Esophagus squamous epithelium (tissue), 5 donors: ENCODE data around the gene ERF. TPM values are rescaled to one million over a fixed set of nuclear protein-coding genes. Genes with fewer than 3 reads are reported as not detected.

Source experiments
- DNase-seq: peaks from one replicate; lab custom pipeline; 2025; lab: John Stamatoyannopoulos, UW
- H3K27ac ChIP-seq, 4 donors: fragments of 200-600 bp; sonication (generic); one replicate each; pipeline ENCODE4 v1.5.1; 2016 to 2019; ENCODE audit warnings: mild to moderate bottlenecking in 1 of 4
- H3K27me3 ChIP-seq, 4 donors: fragments of 200-600 bp; sonication (generic); 1 replicate in 3 of 4; 2 replicates in 1 of 4; pipeline versions ENCODE4 v1.5.1 to v1.6.0; 2017 to 2021; ENCODE audit warnings: antibody characterized with exemption in 1 of 4
- H3K36me3 ChIP-seq, 3 donors: fragments of 200-600 bp; sonication (generic); one replicate each; pipeline ENCODE4 v1.5.1; 2016 to 2019
- H3K4me1 ChIP-seq, 3 donors: fragments of 200-600 bp; sonication (generic); one replicate each; pipeline ENCODE4 v1.5.1; 2017 to 2019
- H3K4me3 ChIP-seq, 4 donors: fragments of 200-600 bp; sonication (generic); 1 replicate in 3 of 4; 2 replicates in 1 of 4; pipeline ENCODE4 v1.5.1; 2016 to 2019; ENCODE audit warnings: mild to moderate bottlenecking in 2 of 4, moderate library complexity in 1 of 4
- H3K9me3 ChIP-seq, 3 donors: fragments of 200-600 bp; sonication (generic); one replicate each; pipeline ENCODE4 v1.5.1; 2016 to 2019
- CTCF ChIP-seq, 6 experiments: fragments of 450-650 bp in 4 of 6; fragments of 200-600 bp in 2 of 6; sonication (generic) in 2 of 6; IDR thresholded peaks; one replicate each; pipeline ENCODE4 v1.5.1; 2016 to 2019; ENCODE audit warnings: antibody characterized with exemption in 6 of 6, mild to moderate bottlenecking in 4 of 6, moderate library complexity in 4 of 6
- POLR2A ChIP-seq, 4 donors: fragments of 450-650 bp; IDR thresholded peaks; one replicate each; pipeline ENCODE4 v1.6.1; 2017; ENCODE audit warnings: antibody characterized with exemption in 4 of 4, mild to moderate bottlenecking in 4 of 4, moderate library complexity in 3 of 4
- WGBS, 2 donors: methylation state at CpG; one replicate each; pipeline ENCODE4 v1.1.5; 2018; 5-methylcytosine and 5-hydroxymethylcytosine counted together
- intact Hi-C: fragments of 100-400 bp; cut with DNase I; formaldehyde crosslinking; loops from one replicate; pipeline ENCODE4 v1.15.0; 2022
- total RNA-seq, 4 donors: library from RNA; depleted of rRNA; stranded (reverse); fragments of >200 nt; gene quantifications; one replicate each; pipeline ENCODE4 v1.1.0, GENCODE V29; 2016
- donor health status: DM: yes; HTN: yes; CAD: no.

Gene ERF
- total RNA-seq, 4 donors from 2014 or later = 13.3 to 32.5 (median 21.0) TPM

- H3K27me3 ChIP-seq = no peaks in the 10 kb centered on the region
- no peak for TF ChIP-seq CTCF (IDR thresholded peaks at IDR 0.05)
- TF ChIP-seq POLR2A (IDR thresholded peaks at IDR 0.05) = no peak
- peaks cover 35 to 73% (median 43%) of the 10 kb centered on the region in 3 donors for H3K4me1 ChIP-seq
- WGBS, 2 donors = 47 to 49% methylated on average over 3 to 5 of the region's 6 CpGs
- H3K9me3 ChIP-seq = no peaks in the 10 kb centered on the region
- no peak for DNase-seq
- H3K4me3 ChIP-seq = peak overlapping the region in 1 of 4 donors; percentile 8
- intact Hi-C loops = no loop called here
- H3K36me3 ChIP-seq = peaks cover 17 to 97% (median 23%) of the 10 kb centered on the region in 3 donors
- H3K27ac ChIP-seq = peak overlapping the region; percentile 33 to 84 (median 76)
These were observed 53.2 kb downstream of the ERF start for GRCh38 chr19:42201489-42202289.

- TF ChIP-seq CTCF (IDR thresholded peaks at IDR 0.05) (no peak), POLR2A (IDR thresholded peaks at IDR 0.05) (no peak)
- no peaks in the 10 kb centered on the region for H3K27me3 ChIP-seq
- peak overlapping the region in 2 of 4 donors; percentile 16 to 24 for H3K4me3 ChIP-seq
- H3K36me3 ChIP-seq = peaks cover 17 to 90% (median 23%) of the 10 kb centered on the region in 3 donors
- H3K9me3 ChIP-seq = no peaks in the 10 kb centered on the region
- no peak for DNase-seq
- H3K4me1 ChIP-seq = peaks cover 31 to 63% (median 36%) of the 10 kb centered on the region in 3 donors
- intact Hi-C loops = no loop called here
- peak overlapping the region; percentile 70 to 84 (median 78) for H3K27ac ChIP-seq
- WGBS, 2 donors = 90 to 100% methylated on average over 1 to 2 of the region's 5 CpGs
These were observed 54.7 kb downstream of the ERF start for GRCh38 chr19:42200116-42200715.

GRCh38 chr19:42199440-42200115, 55.4 kb downstream of the ERF start:
- Histone ChIP-seq H3K27me3 (no peaks in the 10 kb centered on the region), H3K9me3 (no peaks in the 10 kb centered on the region), H3K27ac (peak overlapping the region; percentile 70 to 84 (median 78)), H3K4me1 (peaks cover 31 to 63% (median 36%) of the 10 kb centered on the region in 3 donors), H3K4me3 (peak overlapping the region in 2 of 4 donors; percentile 16 to 24), H3K36me3 (peaks cover 11 to 84% (median 23%) of the 10 kb centered on the region in 3 donors)
- TF ChIP-seq POLR2A (IDR thresholded peaks at IDR 0.05) = no peak
- peak in 2 of 6 experiments; percentile 32 to 48 for TF ChIP-seq CTCF (IDR thresholded peaks at IDR 0.05)
- intact Hi-C loops = no loop called here
- DNase-seq = no peak
- 23 to 42% methylated on average over 7 to 9 of the region's 32 CpGs for WGBS, 2 donors

GRCh38 chr19:42198676-42199439, 56.1 kb downstream of the ERF start:
- H3K27ac ChIP-seq = peak overlapping the region; percentile 70 to 84 (median 78)
- TF ChIP-seq POLR2A (IDR thresholded peaks at IDR 0.05) (peak in 1 of 4 donors; percentile 15), CTCF (IDR thresholded peaks at IDR 0.05) (no peak)
- DNase-seq = no peak
- H3K4me1 ChIP-seq = peaks cover 31 to 63% (median 36%) of the 10 kb centered on the region in 3 donors
- H3K4me3 ChIP-seq = peak overlapping the region in 2 of 4 donors; percentile 16 to 24
- 32 to 49% methylated on average over 4 to 5 of the region's 7 CpGs for WGBS, 2 donors
- H3K9me3 ChIP-seq = no peaks in the 10 kb centered on the region
- H3K36me3 ChIP-seq = peaks cover 10 to 76% (median 23%) of the 10 kb centered on the region in 3 donors
- intact Hi-C loops = no loop called here
- H3K27me3 ChIP-seq = no peaks in the 10 kb centered on the region

Other genes with a start within 250 kb of the ERF start
- gene GRIK5, start 184.9 kb downstream of the ERF start, total RNA-seq = 1 to 10 TPM in 1 of 4 donors, under 1 TPM in 3; 0.08 to 1.1 (median 0.37) TPM
- gene ZNF574, start 179.0 kb downstream of the ERF start, total RNA-seq = 10 to 100 TPM; 13.2 to 24.3 (median 16.2) TPM
- under 1 TPM in 3 of 4 donors, not detected in 1; 0.18 to 0.67 (median 0.57) TPM for gene POU2F2, start 122.7 kb downstream of the ERF start, total RNA-seq
- gene DEDD2, start 37.5 kb downstream of the ERF start, total RNA-seq = 10 to 100 TPM; 23.2 to 30.2 (median 27.8) TPM
- gene ZNF526, start 34.8 kb downstream of the ERF start, total RNA-seq = 1 to 10 TPM; 3.8 to 6.3 (median 4.0) TPM
- 10 to 100 TPM; 15.9 to 29.6 (median 26.5) TPM for gene GSK3A, start 12.5 kb downstream of the ERF start, total RNA-seq
- 10 to 100 TPM; 25.1 to 54.9 (median 27.9) TPM for gene CIC, start 14.1 kb upstream of the ERF start, total RNA-seq
- 1 to 10 TPM in 1 of 4 donors, under 1 TPM in 3; 0.75 to 1.0 (median 0.82) TPM for gene PRR19, start 47.0 kb upstream of the ERF start, total RNA-seq
- gene PAFAH1B3, start 47.5 kb upstream of the ERF start, total RNA-seq = 10 to 100 TPM; 22.5 to 45.9 (median 30.3) TPM
- gene TMEM145, start 58.2 kb upstream of the ERF start, total RNA-seq = not detected
- gene MEGF8, start 70.5 kb upstream of the ERF start, total RNA-seq = 10 to 100 TPM in 3 of 4 donors, 1 to 10 TPM in 1; 6.4 to 11.1 (median 10.3) TPM
- 1,000 to 10,000 TPM in 2 of 4 donors, 100 to 1,000 TPM in 2; 530 to 1,759 (median 921) TPM for gene CNFN, start 135.2 kb upstream of the ERF start, total RNA-seq
- gene LIPE, start 172.3 kb upstream of the ERF start, total RNA-seq = 10 to 100 TPM in 1 of 4 donors, 1 to 10 TPM in 3; 5.2 to 10.8 (median 7.9) TPM
- 10 to 100 TPM; 19.3 to 97.7 (median 33.8) TPM for gene CXCL17, start 187.8 kb upstream of the ERF start, total RNA-seq